NCI-H510A (cell line): ENCODE data around the gene STK32C.

ENCODE experiments used
- DNase-seq: peaks from one replicate; lab custom pipeline; 2025; lab: John Stamatoyannopoulos, UW

Gene STK32C

DNA sequence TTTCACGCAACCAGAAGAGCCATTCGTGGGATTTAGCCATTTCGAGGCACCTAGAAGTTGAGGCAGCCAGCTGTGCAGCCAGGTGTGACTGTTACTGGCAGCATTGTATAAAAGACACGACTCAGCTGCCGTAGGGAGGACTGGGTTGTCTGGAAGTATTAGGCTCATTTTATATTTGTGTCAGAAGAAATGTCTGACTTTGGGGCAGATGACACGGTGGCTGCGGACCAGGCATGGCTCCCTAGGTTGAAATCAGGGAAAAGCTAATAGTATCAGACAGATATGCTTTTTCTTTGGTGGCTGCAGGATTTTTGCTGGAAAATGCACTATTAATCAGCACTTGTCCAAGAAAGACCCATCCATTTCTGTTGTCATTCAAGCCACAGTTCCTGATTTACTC is 125.2 kb downstream of the STK32C start:
- no peak for DNase-seq

DNA sequence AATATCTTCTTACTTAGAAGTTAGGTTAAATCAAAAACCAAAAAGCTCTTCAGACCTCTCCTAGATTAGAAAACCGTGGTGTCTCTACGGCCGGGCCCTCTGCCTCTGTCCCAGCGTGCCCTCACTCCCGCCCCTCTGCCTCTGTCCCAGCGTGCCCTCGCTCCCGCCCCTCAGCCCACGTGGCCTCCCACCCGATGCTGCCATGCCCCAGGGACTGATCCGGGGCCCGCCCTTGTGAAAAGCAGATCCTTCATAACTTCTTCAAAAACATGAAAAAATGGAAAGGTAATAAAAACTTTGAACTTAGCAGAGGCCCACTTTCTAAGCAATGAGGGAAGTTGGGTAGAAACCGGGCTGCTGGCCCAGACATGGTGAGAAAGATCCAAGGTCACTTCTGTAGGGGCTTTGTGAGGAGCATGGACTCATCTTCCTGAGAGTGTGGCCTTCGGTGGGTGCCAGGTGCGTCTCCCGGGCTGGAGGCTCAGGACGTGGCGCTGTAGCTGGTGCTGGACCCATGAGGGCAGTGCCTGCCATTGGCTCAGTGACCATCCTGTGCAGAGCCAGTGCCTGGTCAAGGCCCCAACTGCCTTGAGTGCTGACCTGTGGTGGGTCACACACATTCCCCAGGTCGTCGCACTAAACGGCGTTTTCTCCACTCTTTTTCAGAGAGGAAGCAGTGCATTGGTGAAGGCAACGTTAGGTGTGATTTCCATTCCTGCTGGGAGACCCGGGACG is 125.9 kb downstream of the STK32C start:
- no peak for DNase-seq

DNA sequence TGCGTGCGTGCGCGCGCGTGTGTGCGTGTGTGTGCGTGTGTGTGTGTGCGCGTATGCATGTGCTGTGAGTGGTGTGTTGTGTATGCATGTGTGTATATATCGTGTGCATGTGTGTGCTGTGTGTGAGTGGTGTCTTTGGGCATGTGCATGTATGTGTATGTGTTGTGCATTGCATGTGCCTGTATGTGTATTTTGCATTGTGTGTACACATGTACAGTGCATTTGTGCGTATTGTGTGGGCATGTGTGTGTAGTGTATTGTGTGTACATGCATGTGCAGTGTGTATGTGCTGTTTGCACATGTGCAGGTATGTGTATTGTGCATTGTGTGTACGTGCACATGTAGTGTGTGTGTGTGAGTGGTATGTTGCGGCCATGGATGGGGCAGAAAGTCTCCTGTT is 127.0 kb downstream of the STK32C start:
- no peak for DNase-seq

- DNase-seq = no peak
Observed at GRCh38 chr10:132179551-132180392, 128.0 kb downstream of the STK32C start.

DNA sequence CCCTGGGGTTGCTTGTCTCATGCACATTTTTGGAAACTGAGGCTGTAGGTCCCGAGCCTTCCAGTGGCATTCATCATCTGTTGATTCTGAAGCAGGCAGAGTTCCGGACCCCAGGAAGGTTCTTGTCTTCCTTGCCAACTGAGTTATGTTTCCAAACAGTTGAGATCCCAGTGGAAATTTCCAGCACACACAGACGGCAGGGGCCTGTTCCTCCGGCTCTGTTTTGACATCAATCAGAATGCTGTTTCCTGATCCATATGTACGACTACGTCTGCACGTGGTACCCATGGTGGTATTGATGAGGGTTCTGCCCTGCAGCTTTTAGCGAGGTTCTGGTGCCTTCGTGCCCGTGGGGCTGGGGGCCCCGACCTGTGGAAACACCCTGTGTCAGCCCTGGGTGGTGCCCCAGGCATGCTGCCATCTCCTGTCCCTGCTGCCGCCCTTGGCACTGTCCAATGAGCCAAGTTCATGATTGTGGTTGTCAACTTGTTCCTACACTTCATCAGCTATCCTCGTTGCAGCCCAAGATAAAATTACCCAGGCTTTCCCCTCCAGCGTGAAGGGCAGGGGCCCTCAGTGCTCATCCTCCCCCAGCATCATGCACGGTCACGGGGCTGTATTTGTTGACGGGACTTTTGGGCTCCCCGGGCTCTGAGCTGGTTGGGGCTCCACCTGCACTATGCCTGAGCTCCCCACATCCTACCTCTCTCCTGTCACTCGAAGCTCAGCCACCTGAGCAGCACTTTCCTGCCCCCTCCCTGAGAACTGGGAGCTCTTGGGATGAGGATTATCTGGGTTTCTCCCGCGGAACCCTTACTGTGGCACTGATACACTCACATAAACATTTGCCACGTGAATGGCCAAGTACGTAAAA is 128.8 kb downstream of the STK32C start:
- DNase-seq = no peak

GRCh38 chr10:132178046-132178445 is 129.7 kb downstream of the STK32C start:
- no peak for DNase-seq

GRCh38 chr10:132176623-132177500 is 130.9 kb downstream of the STK32C start:
- DNase-seq = no peak

DNA sequence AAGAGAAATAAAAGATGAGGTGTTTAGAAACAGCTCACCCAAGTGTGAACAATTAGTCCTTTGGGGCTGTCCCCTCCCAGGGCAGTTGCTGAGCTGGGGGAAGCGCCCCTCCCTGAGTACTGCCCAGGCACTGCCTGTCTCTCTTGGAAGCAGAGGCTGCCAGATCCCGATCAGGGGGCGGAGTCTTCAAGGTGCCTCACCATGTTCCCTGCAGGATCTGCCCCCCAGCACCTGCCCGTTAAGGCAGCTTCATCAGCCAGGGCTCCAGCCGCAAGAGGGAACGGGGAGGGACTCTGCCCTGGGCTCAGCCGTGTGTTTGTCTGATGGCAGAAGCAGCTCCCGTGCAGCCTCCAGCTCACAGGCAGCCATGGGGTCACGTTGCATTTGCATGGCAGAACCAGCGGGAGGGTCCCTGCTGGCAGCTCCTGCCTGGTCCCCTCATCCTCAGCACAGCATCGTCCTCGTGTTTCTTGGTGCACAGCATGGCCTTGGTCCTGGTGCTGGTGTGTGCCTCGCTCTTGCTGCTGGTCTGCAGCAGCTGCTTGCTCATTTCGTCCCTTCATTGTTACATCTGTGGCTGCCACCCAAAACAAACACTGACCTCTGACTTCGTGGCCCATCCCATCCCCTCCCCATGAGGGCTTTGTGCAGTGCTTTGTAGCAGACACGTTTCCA is 131.7 kb downstream of the STK32C start:
- DNase-seq = no peak

DNA sequence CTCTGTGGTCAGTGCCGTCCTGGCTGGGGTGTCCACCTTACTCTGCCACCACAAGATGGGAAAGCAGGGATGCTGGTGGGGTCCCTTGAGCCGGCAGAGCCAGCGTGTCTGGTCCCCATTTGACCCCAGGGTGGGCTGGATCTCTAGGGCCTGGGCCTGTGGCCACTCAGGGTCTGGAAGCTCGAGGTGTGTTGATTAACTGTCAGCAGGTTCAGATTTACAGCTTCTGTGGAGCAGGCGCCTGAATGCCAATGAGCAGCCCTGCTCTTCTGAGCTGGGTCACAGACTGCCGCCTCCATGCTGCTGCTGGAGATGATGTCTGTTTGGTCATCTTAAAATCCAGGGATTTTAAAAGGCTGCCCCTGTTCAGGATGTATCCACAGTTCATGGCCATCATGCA is 132.3 kb downstream of the STK32C start:
- DNase-seq = no peak

DNA sequence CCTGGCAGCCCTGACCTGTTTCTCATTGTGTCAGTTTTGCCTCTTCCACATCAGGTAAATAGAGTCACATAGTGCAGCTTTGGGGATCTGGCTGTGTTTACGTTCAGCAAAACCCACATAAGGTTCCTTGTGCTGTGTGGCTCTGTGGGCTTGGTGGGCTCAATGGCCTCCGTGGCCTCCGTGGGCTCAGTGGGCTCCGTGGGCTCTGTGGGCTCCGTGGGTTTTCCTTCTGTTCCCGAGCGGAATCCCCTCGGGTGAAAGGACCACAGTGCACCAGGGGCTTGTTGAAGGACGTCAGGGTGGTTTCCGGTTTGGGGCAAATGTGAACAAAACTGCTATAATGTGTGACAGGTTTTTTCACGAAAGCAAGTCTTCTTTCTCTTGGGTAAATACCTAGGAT is 133.5 kb downstream of the STK32C start:
- DNase-seq = no peak

DNA sequence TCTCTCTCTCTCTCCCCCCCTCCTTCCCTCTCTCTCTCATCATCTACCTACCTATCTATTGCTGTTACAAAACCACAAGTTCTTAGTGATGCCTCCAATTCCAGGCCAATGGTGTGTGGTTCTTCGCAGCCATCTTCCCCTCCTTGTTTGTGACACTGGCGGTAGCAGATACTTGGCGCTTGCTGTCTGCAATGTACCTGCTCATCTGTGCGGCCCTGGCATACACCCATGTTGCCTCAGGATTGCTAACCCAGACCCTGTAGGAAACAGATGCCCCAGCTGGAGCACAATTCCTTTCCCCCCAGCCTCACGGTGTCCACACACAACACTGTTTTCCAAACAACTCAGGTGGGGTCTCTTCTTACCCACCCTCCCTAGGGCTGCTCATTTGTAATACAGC is 134.6 kb downstream of the STK32C start:
- no peak for DNase-seq

DNA sequence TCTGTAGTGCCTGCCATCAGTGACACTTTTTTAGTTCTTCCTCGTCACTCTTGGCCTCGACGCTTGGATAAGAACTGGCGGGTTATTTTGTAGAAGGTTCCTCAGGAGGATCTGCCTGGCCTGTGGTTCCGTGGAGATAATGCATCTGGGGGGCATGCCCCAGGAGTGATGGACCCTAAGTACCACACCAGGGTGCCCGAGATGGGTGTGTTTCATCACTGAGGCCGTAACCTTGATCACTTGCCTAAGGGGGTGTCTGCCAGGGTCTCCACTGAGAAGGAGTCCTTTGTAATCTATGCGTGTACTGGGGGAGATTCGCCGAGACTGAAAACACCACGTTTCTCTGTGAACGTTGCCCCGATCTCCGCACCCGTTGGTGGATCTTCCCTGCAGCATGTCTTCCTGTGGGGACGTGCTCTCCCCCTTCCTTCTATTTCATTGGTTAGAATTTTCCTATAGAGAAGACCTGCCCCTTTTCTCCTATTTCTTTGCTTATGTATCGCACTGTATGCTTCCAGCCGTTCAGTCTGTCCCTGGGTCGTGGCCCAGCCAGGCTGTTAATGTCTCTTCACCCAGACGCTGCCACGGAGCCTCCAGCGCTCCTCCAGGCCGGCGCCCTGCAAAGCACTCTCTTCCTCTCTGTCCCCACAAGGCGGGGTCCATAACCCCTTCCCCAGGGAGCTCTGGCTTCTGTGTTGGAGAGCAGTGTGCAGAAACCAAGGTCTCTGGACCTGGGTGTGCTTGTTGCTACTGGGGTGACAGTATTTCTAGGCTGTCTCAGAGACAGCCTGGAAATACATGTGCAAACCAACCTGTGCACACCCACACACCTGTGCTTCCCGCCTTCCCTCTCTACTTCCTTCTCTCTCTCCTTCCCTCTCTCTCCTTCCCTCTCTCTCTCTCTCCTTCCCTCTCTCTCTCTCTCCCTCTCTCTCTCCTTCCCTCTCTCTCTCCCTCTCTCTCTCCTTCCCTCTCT is 135.4 kb downstream of the STK32C start:
- no peak for DNase-seq

DNA sequence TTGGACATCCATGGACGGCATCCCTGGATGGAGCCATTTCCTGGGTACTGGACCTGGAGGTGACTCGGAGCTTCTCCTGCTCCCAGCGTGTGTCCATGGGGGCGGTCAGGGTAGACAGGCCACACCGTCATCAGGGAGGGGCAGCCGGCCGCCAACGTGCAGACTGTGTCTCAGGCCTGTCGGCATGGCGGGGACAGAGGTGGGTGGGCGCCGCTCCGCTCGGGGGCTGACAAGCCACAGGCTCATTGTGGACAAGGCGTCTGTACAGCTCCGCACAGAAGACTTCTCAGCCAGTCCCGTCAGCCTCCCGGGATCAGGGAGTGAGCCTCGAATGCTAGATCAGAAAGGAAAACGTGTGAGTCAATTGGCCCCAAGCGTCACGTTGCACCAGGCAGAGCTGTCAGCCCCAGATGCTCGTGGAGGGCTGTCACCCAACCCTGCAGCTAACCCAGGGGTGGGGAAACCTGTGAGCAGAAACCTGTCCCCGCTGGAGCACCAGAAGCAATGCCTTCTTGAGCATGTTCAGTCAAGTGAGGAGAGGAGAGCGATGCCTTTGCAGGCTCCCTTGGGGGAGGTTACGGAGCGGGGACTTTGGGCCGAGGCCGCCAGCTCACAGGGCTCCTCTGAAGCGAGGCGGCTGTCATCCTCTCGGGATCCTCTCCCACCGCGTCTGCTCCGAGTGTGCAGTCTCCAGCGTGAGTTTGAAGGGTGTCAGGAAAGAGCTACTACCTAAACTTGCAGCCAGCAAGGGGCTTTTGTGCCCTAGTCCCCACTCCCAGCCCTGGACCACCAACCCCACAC is 137.0 kb downstream of the STK32C start:
- DNase-seq = no peak

DNA sequence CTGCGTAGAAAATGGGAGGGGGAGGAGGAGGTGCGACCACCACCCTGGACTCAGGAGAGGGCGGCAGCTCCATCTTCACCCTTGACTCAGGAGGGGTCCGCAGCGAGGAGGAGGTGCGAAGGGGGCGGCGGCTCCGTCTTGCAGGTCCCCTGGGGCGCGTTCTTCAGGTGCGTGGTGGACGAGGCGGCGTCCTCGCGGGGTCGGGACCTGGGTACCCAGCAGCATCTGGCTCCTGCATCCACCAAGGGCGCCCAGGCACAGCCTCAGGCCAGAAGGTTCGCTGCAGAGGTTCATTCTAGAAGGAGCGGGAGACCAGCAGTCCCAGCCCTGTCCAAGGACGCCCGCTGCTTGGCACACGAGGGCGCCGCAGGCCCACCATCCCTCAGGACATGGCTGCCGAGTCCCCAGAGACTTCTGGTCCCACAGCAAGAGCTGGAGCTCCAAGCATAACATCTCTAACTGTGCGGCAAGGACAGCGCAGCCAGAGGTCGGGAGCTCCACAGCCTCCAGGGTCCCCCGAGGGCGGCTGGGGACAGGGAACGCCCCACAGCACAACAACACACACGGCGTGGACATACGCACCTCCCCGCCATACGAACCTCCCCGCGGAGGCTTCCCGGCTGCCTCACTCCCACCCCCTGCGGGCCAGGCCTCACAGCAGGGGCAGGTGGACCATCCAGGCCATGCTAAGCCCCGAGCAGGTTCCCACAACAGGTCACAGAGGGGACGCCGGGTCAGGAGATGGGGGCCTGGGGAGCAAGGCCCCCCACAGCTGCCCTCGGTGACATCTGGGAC is 137.8 kb downstream of the STK32C start:
- no peak for DNase-seq

GRCh38 chr10:132169031-132169765 is 138.6 kb downstream of the STK32C start:
- DNase-seq = no peak

GRCh38 chr10:132168571-132169030 is 139.1 kb downstream of the STK32C start:
- DNase-seq = no peak

GRCh38 chr10:132167976-132168375 is 139.8 kb downstream of the STK32C start:
- DNase-seq = no peak
